COLO668 (cell line): ENCODE data around the gene LMAN2.
"Not testable (repeated sequence)": the region's sequence is repeated elsewhere in the genome, so short reads cannot be mapped to it uniquely, and the experiment has no call there.

Experiments
- DNase-seq: peaks from one replicate; lab custom pipeline; 2025; ENCODE audit not compliant: unreplicated experiment; lab: John Stamatoyannopoulos, UW

The LMAN2 gene

DNA sequence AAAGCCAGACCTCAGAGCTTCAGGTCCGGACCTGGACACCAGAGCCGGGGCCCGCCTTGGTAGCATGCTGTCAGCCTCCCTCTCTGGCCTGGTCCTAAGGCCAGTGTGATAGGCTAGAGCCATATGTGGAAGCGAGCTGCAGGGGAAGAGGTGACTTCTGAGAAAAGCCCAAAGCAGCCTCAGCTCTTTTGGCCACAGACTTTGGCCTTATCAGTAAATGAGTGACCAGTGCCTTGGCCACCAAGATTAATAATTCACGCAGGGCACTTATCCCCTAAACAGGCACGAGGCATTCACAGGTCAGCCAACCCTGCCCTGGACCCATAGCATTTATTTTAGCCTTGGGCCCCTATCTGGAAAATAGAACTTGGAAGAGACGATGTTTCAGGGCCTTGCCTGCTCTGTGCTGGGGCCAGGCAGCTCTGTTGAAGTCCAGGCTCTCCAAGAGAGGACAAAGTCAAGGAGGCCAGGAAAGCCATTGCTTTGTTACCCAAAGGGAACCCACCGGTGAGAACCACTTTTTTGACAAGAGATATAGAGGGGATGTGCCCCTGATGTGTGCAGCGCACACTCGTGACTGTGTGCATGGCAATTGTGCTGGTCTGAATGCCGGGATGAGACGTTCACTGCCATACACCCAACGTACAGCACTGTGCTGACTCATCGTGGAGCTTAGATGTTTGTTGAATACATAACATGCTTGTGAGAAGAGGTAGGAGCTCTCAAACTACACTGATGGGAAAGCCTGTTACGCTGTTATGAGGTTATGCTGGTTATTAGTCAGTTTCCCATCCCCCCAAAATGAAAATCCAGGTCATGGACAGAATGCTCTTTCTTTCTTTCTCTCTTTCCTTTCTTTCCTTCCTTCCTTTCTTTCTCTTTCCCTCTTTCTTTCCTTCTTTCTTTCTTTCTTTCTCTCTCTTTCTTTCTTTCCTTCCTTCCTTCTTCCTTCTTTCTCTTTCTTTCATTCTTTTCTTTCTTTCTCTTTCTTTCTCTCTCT lies 27.7 kb upstream of the LMAN2 start:
- DNase-seq: peak; percentile 17

DNA sequence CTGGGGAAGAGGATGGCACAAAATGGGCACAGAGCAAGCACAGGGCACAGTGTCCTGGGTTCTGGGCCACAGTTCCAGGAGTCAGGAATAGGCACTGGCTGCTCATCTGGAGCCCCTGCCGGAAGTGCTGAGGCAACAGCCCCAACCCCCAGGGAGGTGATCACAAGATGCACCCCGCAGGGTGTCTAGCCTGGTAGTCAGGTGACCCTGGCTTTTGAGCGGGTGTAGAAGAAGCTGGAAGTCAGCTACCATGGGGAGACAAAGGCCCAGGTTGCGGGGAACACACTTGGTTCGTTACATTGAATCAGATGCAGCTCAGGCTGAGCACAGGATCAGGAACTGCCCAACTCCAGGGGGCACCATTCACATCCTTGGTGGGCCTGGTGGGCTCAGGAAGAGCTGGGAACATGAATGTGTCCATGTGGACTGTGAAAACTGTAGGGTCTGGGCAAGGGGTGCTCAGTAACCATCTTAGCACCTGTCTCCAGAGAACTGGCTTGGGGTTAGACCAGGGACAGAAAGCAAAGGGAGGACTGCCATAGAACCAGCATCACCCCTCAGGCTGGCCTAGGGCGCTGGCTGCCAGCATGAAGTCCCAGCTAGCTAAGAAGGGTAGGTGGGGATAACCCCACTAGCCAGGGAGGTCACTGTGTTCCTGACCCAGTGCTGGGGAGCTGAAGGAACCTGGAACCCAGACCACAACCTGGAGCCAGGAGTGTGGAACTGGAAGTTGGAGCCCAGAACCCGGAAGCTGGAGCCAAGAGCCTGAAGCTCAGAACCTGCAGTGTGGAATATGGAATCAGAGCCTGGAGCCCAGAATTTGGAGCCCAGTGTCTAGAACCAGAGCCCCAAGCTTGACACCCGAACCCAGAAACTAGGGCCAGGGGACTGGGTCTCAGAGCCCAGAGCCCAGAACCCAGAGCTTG lies 26.6 kb upstream of the LMAN2 start:
- no peak for DNase-seq

DNA sequence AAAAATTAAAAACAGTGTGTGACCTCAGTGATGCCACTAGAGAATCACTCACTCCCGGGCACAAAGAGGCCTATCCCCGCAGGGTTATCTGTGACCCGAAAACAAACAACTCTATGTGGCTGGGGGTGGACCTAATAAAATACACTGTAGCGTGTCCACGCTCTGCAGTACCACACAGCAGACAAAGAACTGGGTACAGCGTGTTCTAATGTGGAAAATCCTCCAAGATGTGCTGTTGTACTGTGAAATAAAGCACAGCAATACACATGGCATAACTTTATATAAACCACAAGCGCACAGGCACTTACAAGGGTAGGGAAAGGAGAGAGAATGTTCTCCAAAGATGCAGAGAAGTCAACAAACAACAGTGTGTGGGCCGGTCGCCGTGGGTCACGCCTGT lies 24.6 kb upstream of the LMAN2 start:
- no peak for DNase-seq

DNA sequence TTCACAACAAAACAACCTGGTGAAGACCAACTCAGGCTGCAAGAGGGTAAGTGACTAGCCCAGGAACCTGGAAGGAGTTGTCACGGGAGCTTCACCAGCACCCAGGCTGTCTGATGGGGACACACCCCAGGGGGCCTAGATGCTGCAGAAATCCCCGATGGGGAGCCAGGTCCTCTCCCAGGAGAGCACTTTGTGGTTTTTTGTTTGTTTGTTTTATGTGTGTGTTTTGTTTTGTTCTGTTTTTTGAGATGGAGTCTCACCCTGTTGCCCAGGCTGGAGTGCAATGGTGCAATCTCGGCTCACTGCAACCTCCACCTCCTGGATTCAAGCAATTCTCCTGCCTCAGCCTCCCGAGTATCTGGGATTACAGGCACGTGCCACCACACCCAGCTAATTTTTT lies 24.0 kb upstream of the LMAN2 start:
- not testable (repeated sequence) for DNase-seq

DNA sequence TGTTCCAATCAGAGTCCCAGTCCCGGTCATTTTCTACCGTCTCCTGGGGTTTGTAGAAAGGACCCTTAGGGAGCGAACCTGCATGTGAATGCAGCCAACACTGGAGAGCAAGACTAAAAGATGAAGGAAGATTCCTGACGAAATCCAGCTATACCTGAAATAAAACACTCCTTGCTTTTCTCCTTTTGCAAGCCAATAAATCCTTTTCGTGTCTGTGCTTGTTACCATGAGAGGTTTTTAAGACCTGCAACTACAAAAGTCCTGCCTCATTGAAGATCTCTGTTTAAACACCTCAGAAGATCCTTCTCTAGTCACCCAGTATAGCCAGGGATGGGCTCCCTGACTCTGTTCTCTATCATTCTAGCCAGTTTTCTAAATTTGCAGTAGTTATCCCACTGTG lies 22.7 kb upstream of the LMAN2 start:
- no peak for DNase-seq

DNA sequence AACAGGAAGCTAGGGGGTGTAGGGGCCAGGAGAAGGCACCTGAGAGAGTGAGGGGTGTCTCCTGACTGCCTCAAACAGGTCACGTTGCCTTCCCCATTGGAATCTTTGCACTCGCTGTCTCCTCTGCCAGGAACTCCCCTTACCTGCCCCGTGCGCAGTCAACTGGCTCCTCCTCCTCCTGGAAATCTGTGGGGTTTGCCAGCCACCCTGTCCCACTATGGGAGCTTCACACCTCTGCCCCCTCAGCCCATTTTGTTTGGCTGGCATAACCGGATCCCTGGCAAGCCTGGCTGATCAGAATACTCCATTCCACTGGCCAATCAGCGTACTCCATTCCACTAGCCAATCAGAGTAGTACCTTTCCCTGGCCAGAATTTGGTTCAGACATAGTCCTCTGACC lies 22.3 kb upstream of the LMAN2 start:
- DNase-seq: no peak

DNA sequence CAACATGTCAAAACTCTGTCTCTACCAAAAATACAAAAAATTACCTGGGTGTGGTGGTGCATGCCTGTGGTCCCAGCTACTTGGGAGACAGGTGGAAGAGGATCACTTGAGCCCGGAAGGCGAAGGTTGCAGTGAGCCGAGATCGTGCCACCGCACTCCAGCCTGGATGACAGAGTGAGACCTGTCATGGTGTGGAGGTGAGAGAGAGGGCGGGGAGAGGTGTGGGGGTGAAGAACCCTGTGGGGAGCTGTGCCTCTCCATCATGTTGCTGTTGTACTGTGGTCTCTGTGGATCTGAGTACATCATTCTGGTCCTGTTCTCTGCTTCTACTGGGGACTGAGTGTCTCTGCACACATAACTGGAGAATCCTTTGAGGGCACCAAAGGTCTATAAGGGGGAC lies 21.4 kb upstream of the LMAN2 start:
- no peak for DNase-seq

DNA sequence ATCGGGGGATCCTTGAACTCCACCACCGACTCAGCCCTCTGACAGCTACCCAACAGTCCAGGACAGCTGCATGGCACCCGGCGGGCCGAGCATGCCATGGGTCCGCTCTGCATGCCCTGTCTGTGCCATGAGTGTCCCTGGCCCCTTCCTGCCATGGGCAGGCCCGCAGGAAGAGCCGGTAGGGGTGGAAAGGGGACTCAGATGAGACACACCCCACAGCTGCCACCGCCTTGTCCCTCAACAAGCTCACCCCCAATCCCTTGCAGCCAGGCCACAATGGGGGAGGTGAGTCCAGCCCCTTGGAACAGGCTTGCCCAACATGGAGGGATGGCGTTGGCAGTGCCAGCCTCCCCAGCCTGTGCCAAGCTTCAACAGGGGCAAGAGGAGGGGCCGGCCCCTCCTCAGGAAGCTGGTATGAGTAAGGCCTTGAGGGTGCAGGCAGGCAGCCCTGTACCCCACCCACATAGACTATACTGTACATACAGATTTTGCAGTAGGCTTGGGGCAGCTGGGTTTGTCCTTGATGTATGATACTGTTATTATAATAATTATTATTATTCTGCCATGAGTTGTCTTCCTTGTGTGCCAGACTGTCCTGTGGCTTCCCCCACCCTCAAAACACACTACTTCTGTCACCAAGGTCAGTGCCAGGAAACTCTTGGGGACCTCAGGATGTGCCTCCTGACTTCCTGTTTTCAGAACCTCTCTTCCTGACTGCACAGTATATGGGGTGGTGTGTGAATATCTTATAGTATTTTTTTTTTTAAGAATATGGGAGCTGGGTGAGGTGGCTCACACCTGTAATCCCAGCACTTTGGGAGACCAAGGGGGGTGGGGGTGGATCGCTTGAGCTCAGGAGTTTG lies 20.8 kb upstream of the LMAN2 start:
- DNase-seq: no peak

DNA sequence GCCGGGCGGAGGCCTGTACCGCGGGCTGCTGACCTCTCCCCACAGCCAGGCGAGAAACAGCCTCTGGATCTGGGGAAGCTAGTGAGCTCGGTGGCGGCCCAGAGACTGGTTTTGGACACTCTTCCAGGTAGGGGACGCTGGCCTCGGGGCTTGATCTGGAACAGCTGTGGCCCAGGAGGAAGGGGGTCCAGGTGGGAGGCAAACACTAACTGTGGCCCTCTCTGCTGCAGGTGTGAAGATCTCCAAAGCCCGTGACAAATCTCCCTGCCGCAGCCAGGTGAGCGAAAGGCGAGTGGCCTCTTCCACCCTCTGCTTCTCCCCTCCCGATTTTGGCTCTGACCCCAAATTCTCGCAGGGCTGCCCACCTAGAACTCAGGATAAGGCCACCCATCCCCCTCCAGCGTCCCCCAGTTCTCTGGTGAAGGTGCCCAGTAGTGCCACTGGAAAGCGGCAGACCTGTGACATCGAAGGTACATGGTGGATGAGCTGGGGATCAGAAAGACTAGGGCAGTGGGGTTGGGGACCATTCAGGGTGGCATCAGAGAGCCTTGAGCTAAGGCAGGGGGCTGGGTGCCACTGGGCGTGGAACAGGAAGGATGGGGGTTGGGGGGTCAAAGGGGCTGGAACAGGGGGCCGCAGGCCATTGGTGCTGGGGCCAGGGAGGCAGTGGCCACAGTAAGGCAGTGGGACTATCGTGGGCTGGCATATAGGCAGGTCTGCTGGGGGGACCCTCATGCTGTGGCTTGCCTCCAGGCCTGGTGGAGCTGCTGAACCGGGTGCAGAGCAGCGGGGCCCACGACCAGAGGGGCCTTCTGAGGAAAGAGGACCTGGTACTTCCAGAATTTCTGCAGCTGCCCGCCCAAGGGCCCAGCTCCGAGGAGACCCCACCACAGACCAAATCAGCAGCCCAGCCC lies 19.9 kb upstream of the LMAN2 start:
- DNase-seq: no peak

DNA sequence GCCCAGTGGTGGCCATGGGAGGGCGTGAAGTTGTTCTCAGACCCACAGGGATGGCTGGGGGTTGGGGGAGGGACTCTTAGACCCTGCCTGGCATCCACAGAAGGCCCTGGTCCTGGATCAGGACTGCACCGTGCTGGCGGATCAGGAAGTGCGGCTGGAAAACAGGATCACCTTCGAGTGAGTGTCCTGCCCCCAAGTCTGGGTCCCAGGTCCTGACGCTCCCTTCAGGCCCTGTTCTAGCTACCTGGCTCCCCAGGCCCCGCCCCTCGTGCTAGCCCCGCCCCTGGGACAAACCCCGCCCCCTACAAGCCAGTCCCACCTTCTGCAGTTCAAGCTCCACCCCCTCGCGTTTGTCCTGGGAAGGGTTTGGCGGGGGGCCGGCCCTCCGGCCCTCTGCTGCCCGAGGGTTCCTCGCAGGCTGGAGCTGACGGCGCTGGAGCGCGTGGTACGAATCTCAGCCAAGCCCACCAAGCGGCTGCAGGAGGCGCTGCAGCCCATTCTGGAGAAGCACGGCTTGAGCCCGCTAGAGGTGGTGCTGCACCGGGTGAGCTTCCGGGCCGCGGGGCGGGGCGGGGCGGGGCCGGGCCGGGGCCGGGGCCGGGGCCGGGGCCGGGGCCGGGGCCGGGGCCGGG lies 19.1 kb upstream of the LMAN2 start:
- peak; percentile 61 for DNase-seq

DNA sequence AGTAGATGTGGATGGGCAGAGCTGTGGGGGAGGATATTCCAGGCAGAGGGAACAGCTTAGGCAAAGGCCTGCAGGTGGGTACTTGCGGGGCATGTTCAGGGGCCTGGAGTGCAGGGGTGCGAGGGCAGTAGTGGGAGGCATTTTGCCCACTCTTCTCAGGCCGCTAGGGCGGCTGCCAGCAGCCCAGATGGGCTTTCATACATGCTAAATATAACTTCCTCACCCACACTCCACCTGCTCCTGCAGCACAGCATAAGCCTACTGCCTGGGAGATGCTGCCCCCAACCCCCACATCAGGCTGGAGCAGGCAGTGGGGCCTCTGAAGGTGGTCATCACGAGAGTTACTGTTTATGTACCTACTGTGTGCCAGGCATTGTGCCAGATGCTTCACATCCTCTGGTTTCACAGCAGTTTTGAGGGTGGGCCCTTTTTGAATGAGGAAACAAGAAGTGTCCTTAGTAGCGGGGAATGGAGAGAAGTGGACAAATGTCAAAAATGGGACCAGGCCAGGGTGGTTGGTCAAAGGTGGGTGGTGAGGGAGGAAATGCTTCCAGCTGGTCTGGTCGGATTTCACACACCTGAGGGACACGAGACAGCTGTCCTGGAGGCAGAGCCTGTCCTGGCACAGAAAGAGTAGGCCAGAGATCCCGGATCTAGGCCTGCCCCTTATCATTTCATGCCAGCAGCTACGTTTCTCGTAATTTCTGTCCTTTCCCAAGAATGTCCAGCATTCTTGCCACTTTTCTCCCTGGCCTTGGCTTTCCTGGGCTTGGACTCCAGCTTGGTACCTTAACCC lies 18.4 kb upstream of the LMAN2 start:
- DNase-seq: no peak

DNA sequence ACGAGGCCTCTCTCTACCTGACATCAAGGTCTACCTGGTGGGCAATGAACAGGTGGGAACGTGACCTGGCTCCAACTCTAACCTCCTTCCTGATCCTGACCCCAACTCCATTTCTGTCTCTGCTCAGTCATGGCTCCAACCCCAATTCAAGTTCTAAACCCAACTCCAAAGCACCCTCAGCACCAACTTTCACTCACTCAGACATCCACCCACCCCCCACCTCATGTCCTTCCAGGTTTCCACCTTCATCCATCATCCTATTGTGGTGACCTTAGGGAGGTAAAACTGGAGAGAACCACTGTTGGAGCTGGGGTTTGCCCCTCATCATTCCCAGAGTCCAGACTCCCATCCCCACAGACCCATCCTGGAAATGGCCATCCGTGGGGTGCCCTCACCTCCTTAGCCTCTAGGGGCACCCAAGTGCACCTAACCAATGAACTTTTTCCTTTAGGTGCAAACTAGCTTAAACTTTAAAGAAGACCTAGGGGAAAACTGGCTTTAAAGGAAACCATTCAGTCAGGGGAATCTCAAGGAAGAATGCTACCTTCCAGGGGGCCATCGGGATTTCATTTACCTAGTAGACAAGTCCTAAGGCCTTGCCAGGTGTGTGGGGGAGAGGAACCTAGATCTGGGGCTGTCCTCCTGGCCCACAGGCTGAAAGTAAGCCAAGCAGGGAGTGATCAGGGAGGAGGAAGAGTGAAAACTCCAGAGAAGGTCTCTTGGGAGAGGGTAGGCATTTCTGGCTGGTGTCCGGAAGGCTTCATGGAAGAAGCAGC lies 17.6 kb upstream of the LMAN2 start:
- no peak for DNase-seq

DNA sequence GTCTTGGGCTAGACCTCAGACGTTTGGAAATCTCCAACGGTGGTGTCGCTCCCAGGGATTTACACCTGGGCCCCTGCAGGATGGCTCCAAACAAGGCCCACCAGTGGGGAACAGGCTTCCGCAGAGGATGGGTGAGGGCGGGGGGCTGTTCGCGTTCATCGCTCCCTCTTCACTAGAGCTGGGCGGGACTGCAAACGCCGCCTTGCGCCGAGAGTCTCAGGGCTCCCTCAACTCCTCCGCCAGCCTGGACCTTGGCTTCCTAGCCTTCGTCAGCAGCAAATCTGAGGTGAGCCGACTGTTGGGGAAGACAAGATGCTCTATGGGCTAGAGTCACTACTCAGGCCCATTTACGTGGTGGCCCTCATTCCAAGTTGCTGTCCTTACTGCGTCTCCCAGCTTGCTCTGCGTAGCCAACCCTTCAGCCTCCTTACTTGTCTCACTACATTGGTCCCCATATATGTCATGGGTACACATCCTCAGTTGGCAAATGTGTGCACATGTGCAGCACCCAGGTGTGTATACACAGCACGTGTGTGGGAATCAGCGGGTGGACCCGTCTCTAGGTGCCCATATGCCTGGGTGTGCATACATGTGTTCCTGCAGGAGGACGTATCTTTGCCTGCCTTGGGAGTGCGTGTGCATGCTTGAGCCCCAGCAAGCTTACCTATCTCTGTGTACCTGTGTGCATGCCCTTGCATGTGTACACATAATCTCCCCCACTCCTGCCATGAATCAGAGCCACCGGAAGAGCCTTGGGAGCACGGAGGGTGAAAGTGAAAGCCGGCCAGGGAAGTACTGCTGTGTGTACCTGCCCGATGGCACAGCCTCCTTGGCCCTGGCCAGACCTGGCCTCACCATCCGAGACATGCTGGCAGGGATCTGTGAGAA lies 16.8 kb upstream of the LMAN2 start:
- no peak for DNase-seq

DNA sequence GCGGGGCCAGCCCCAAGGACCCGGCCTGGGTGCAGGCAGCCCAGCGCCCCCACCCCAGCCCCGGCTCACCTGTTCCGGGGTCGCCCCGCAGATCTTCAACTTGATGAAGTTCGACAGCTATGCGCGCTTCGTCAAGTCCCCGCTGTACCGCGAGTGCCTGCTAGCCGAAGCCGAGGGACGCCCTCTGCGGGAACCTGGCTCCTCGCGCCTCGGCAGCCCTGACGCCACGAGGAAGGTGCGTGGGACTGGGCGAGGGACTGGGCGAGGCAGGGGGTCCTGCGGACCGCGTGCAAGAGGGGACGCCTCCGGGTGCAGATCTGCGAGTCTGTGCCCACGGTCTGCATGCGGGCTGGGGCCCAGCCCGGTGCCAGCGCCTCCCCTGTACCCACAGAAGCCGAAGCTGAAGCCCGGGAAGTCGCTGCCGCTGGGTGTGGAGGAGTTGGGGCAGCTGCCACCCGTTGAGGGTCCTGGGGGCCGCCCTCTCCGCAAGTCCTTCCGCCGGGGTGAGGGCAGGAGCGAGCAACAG lies 15.9 kb upstream of the LMAN2 start:
- DNase-seq: no peak

DNA sequence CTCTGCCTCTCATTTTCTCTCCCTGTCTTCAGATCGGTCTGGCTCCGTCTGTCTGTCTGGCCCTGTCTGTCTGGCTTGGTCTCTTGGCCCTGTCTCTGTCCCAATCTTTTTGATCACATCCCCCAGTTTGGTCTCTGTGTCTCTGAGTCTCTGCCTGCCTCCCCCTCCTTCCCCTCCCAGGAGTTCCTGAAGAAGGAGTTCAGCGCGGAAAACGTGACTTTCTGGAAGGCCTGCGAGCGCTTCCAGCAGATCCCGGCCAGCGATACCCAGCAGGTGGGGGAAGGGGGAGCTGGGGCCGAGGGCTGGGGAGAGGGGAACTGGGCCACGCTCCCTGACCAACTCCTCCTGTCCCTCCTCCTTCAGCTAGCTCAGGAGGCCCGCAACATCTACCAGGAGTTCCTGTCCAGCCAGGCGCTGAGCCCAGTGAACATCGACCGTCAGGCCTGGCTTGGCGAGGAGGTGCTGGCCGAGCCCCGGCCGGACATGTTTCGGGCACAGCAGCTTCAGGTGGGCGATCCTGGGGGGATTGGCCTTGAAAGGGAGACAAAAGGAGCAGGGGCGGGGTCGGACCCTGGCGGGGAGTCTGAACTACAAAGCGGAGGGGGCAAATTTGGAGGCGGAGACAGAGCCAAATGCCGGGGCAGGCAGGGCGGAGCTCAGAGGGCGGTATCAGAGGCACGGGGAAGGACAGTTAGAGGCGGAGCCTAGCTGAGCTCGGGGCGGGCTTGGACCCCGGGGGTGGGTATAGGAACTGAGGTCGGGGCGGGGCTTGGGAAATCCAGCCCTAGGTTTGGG lies 15.3 kb upstream of the LMAN2 start:
- DNase-seq: no peak
